ENCODE measurements around the gene CEACAM19.

GRCh38 chr19:44672226-44672625 is 944 bp downstream of the CEACAM19 start:
- TF ChIP-seq, protein P1, sequence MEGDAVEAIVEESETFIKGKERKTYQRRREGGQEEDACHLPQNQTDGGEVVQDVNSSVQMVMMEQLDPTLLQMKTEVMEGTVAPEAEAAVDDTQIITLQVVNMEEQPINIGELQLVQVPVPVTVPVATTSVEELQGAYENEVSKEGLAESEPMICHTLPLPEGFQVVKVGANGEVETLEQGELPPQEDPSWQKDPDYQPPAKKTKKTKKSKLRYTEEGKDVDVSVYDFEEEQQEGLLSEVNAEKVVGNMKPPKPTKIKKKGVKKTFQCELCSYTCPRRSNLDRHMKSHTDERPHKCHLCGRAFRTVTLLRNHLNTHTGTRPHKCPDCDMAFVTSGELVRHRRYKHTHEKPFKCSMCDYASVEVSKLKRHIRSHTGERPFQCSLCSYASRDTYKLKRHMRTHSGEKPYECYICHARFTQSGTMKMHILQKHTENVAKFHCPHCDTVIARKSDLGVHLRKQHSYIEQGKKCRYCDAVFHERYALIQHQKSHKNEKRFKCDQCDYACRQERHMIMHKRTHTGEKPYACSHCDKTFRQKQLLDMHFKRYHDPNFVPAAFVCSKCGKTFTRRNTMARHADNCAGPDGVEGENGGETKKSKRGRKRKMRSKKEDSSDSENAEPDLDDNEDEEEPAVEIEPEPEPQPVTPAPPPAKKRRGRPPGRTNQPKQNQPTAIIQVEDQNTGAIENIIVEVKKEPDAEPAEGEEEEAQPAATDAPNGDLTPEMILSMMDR (conservative IDR thresholded peaks at IDR 0.05; ENCODE audit: low read length) = no peak
- no peak for TF ChIP-seq EZH2phosphoT487 (IDR thresholded peaks at IDR 0.05; ENCODE audit: borderline replicate concordance)

Measured in Loucy (cell line).